ENCODE data around the gene DHX32.

Gene DHX32

DNA sequence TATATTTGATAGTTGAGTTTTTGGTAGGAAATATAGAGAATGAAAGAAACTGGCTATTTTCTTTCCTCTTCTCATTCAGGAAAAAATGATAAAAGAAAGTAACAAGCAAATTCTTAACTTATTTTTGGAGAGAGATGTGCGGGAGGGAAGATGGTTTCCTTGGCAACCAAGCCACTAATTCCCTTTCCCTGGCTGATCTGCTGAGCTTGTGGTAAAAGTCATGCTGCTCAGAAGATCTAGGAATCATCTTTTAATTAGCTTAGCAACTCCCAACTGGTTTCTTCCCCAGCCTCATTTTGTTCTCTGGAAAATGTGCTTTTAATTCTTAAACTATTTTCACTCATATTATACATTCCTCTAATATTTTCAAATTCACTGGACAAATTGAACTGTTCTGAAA, 69.8 kb downstream of the DHX32 start:
- no peak for DNase-seq (ENCODE audit: low spot score)

DNA sequence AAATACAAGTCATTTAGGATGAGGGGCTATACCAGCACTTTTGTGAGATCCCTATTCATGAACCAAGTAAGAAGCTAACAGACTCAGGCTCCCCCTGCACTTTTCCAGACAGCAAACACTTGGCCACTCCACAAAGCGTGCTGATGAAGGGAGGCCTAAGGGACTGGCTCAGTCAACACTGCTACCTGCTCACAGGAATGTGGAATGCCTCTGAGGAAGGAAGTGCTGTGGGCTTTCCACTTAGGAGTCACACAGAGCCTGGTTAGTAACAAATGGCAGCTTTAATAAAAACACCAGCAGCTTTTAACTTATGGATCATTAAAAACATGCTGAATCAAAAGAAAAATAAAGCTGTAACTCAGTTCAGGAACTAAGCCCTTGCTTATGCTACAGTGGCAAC, 73.0 kb downstream of the DHX32 start:
- no peak for DNase-seq (ENCODE audit: low spot score)

DNA sequence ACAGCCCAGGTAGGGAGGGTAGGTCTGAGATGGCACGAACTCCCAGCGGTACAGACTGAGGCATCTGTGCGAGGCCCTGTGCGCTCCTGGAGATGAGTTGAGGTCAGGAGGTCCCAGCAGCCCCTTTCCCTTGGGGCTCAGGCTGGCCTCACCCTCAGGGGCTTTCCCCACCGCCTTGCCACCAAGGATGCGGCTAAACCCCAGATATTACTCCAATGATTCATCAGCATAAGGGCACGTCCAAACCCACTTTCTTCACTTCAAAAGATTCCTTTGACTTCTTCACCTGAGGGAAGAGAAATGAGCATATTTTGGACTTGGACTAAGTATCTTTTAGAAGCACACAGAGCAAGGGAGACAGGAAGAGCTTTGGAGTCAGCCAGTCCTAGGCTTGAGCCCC, 78.4 kb downstream of the DHX32 start:
- DNase-seq (ENCODE audit: low spot score): no peak

GRCh38 chr10:125802131-125802530, 79.0 kb downstream of the DHX32 start:
- DNase-seq (ENCODE audit: low spot score): no peak

GRCh38 chr10:125801574-125801973, 79.5 kb downstream of the DHX32 start:
- DNase-seq (ENCODE audit: low spot score): no peak

DNA sequence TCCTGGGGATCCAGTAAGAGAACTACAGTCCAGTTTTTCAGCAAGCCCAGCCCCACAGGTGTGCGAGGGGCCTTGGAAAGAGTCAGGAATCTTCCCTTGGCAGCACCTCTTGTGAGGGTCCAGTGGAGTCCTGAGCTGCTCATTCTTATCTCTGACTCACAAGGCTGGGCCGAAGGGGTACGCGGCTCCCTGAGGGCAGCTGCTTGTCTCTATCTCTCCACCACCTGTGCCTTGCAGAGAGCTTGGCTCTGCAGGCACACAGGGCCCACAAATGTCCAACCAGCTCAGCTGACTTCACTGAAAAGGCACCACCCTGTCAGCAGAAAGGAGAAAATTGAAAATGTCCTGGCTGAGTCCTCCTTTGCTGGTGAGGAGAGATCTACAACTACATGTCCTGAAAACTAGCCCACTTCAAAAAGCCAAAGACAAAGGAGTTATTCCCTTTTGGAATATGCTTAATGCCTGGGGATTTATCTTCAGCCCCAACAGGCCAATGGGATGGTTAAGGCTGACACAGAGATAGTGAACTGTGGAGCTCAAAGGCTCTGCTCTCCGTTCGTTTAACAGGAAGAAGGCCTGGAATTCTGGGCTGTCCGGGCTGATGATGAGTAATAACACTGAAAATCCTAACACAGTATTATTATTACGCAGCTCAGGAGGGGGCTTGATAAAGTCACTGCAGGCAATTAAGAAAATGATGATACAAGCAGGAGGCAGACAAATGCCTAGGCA, 81.5 kb downstream of the DHX32 start:
- DNase-seq (ENCODE audit: low spot score): no peak

DNA sequence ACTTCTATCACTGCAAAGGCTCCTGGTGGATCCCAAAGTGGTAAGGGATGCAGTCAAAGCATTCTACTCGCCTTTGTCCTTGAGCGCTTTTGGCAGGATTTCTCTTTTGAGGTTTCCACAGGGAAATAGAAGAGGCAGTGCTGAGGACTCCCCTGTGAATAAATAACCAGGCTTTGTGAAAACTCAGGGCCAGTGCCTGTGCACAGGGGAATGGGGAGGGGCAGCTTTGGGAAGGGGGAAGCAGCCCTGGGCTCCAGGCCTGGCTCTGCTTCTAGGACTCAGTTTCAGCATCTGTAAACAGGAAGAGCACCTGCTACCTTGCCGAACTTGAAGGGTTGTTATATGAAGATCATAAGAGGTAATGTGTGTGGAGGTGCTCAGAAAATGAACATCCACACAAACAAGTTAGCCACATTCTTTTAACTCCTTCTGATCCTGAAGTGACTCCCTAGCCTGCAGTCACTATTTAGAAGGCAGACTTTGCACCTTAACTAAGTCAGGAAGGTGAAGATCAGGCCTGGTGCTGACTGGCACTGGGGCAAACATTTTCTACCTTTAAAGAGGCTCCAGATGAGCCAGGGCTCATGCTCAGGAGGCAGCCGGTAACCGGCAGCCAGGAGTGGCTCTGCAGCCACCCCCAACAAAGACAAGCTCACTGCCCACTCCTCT, 83.0 kb downstream of the DHX32 start:
- no peak for DNase-seq (ENCODE audit: low spot score)

DNA sequence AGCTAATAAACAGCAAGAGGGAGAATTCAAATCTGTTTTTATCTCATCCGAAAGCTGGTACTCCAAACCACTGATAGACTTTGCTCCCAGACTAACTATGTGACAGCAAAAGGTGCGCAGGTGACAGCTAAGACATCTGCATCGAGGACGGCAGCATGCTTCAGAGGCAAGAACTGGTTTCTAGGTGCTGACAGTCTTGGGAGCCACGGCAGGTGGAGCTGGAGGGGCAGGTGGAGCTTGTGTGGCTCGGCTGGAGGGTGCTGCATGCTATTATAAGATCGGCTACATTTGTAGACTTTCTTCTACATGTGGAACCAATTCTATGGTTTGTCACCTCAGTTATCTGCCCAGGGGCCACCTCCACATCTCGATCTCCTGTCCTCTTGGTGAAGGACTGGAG, 83.7 kb downstream of the DHX32 start:
- DNase-seq (ENCODE audit: low spot score): no peak

GRCh38 chr10:125795637-125796190, 85.4 kb downstream of the DHX32 start:
- no peak for DNase-seq (ENCODE audit: low spot score)

- DNase-seq (ENCODE audit: low spot score): no peak
Measured at GRCh38 chr10:125795128-125795527, 86.0 kb downstream of the DHX32 start.

- peak; percentile 51 for DNase-seq (ENCODE audit: low spot score)
Measured at GRCh38 chr10:125792342-125793300, 88.5 kb downstream of the DHX32 start.

GRCh38 chr10:125788156-125789034, 92.7 kb downstream of the DHX32 start:
- no peak for DNase-seq (ENCODE audit: low spot score)

All from HuH-7.5 (cell line).